GM23338 (cell line): ENCODE results near the gene POFUT2.

Source experiments
- CREB1 ChIP-seq: fragments of 250-450 bp; sonication (Bioruptor Pico); IDR thresholded peaks from 2 replicates; pipeline ENCODE4 v1.5.0; 2020; ENCODE audit warnings: low read depth, mild to moderate bottlenecking, moderate library complexity
- CTCF ChIP-seq, 2 experiments: fragments of 200-600 bp in 1 of 2; sonication (generic) in 1 of 2; conservative IDR thresholded peaks; 2 replicates each; pipeline versions ENCODE4 v1.5.1 to v1.6.1; 2016 to 2017; ENCODE audit warnings: antibody characterized with exemption in 2 of 2, low read depth in 2 of 2, mild to moderate bottlenecking in 2 of 2, moderate library complexity in 1 of 2

DNA sequence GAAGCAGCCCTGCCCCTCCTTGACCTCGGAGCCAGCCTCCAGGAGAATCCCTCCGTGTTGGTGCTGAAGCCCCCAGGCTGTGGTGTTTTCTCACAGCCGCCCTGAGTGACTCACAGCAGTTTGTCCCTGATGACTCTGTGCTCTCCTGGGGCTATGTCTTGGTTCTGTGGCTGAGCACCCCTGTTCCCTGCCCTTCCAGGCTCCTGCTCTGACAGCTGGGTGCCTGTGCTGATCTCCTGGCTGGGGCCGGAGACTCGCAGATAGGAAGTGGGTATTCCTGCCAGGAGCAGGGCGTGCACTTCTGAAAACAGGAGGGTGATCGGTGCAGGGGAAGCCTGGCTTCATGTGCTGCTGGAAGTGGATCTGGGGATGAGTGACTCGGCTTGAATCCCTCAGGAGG is 34.5 kb downstream of the POFUT2 start:
- TF ChIP-seq CTCF (conservative IDR thresholded peaks at IDR 0.05; ENCODE audit: low read depth in 2 of 2) = no peak
- no peak for TF ChIP-seq CREB1
